Astrocyte of the spinal cord (primary cell): ENCODE data around the gene TFF2.

Experiments
- DNase-seq: peaks from one replicate; pipeline ENCODE4 v3.0.0; 2011; ENCODE audit warnings: low read depth, low spot score
- H3K4me3 ChIP-seq: 2 replicates; pipeline ENCODE4 v1.5.1; 2011; ENCODE audit warnings: low read depth, mild to moderate bottlenecking, low read length, moderate library complexity
- CTCF ChIP-seq: IDR thresholded peaks from 2 replicates; pipeline ENCODE4 v1.5.1; 2012; ENCODE audit warnings: low read depth, mild to moderate bottlenecking, low read length, inconsistent platforms
- in situ Hi-C: cut with HindIII; loops from 2 replicates; pipeline ENCODE4 v1.10.0; 2017; ENCODE audit warnings: low sequenced_read_pairs

TFF2 gene

GRCh38 chr21:42349420-42350317 is 1.1 kb downstream of the TFF2 start:
- DNase-seq: no peak
- in situ Hi-C loops: no loop called here
- H3K4me3 ChIP-seq: no peak overlapping the region
- no peak for TF ChIP-seq CTCF

- in situ Hi-C loops: no loop called here
- DNase-seq: no peak
- no peak for TF ChIP-seq CTCF
- no peak overlapping the region for H3K4me3 ChIP-seq
These were observed 2.0 kb downstream of the TFF2 start for GRCh38 chr21:42348762-42349161.

- no peak for TF ChIP-seq CTCF
- in situ Hi-C loops: no loop called here
- H3K4me3 ChIP-seq: no peak overlapping the region
- DNase-seq: no peak
These were observed 3.0 kb downstream of the TFF2 start for GRCh38 chr21:42347601-42348327.

- in situ Hi-C loops: no loop called here
- no peak overlapping the region for H3K4me3 ChIP-seq
- DNase-seq: no peak
- no peak for TF ChIP-seq CTCF
These were observed 3.8 kb downstream of the TFF2 start for GRCh38 chr21:42346866-42347600.

- H3K4me3 ChIP-seq: no peak overlapping the region
- DNase-seq: no peak
- in situ Hi-C loops: no loop called here
- TF ChIP-seq CTCF: no peak
These were observed 4.4 kb downstream of the TFF2 start for GRCh38 chr21:42346441-42346840.

- no peak for DNase-seq
- H3K4me3 ChIP-seq: no peak overlapping the region
- no peak for TF ChIP-seq CTCF
- in situ Hi-C loops: no loop called here
These were observed 6.2 kb downstream of the TFF2 start for GRCh38 chr21:42344631-42345030.
